Astrocyte (in vitro differentiated cells and primary cell): ENCODE measurements around the gene DYNLL1. TPM values are rescaled to one million over a fixed set of nuclear protein-coding genes. Genes with fewer than 3 reads are reported as not detected.
A peak's percentile ranks its signal among the peaks of the same experiment; 100 is the strongest.

Experiments used
- DNase-seq: peaks from one replicate; pipeline ENCODE4 v3.0.0-alpha.2; 2010; ENCODE audit warnings: low read depth
- FAIRE-seq: peaks from 2 replicates; lab custom pipeline; 2011; peaks lifted over from hg19 to GRCh38; lab: Jason Lieb, UNC
- H2AFZ ChIP-seq: 2 replicates; pipeline ENCODE4 v1.6.0; 2012; ENCODE audit warnings: low read depth, low read length, inconsistent platforms
- H3K27ac ChIP-seq: 2 replicates; pipeline ENCODE4 v1.5.1; 2011; ENCODE audit warnings: low read depth, low read length, inconsistent platforms
- H3K27me3 ChIP-seq: 2 replicates; pipeline ENCODE4 v1.6.0; 2011; ENCODE audit warnings: low read length, inconsistent platforms; ENCODE audit not compliant: insufficient read depth
- H3K36me3 ChIP-seq: 2 replicates; pipeline ENCODE4 v1.5.1; 2011; ENCODE audit warnings: low read length, inconsistent platforms; ENCODE audit not compliant: insufficient read depth
- H3K4me1 ChIP-seq: 2 replicates; pipeline ENCODE4 v1.5.1; 2011; ENCODE audit warnings: low read length, inconsistent platforms; ENCODE audit not compliant: insufficient read depth
- H3K4me2 ChIP-seq: 2 replicates; pipeline ENCODE4 v1.6.0; 2012; ENCODE audit warnings: low read length, inconsistent platforms
- H3K4me3 ChIP-seq: 2 replicates; pipeline ENCODE4 v1.5.1; 2011; ENCODE audit warnings: low read depth, mild to moderate bottlenecking, low read length, inconsistent platforms; ENCODE audit not compliant: insufficient read depth
- H3K79me2 ChIP-seq: 2 replicates; pipeline ENCODE4 v1.6.0; 2012; ENCODE audit warnings: mild to moderate bottlenecking, low read length, inconsistent platforms; ENCODE audit not compliant: insufficient read depth
- H3K9ac ChIP-seq: 2 replicates; pipeline ENCODE4 v1.6.0; 2012; ENCODE audit warnings: mild to moderate bottlenecking, low read length, inconsistent platforms
- H3K9me3 ChIP-seq: 2 replicates; pipeline ENCODE4 v1.5.1; 2012; ENCODE audit warnings: low read depth, mild to moderate bottlenecking, low read length, inconsistent platforms; ENCODE audit not compliant: insufficient read depth
- H4K20me1 ChIP-seq: 2 replicates; pipeline ENCODE4 v1.6.0; 2012; ENCODE audit warnings: low read length, inconsistent platforms; ENCODE audit not compliant: insufficient read depth
- H3K27ac Mint-ChIP-seq: one replicate; pipeline ENCODE4 v1.8.0; 2021; ENCODE audit warnings: mild to moderate bottlenecking, mixed read lengths; ENCODE audit not compliant: unreplicated experiment
- H3K27me3 Mint-ChIP-seq: one replicate; pipeline ENCODE4 v1.8.0; 2021; ENCODE audit warnings: low read depth, mixed read lengths; ENCODE audit not compliant: unreplicated experiment
- H3K36me3 Mint-ChIP-seq: one replicate; pipeline ENCODE4 v1.8.0; 2021; ENCODE audit warnings: low read depth, mixed read lengths; ENCODE audit not compliant: unreplicated experiment
- H3K4me1 Mint-ChIP-seq: one replicate; pipeline ENCODE4 v1.8.0; 2021; ENCODE audit warnings: low read depth, mixed read lengths; ENCODE audit not compliant: unreplicated experiment
- H3K4me3 Mint-ChIP-seq: one replicate; pipeline ENCODE4 v1.8.0; 2021; ENCODE audit warnings: mild to moderate bottlenecking, moderate library complexity, mixed read lengths; ENCODE audit not compliant: unreplicated experiment
- H3K9me3 Mint-ChIP-seq: one replicate; pipeline ENCODE4 v1.8.0; 2021; ENCODE audit warnings: mild to moderate bottlenecking, mixed read lengths; ENCODE audit not compliant: unreplicated experiment
- EZH2 ChIP-seq: IDR thresholded peaks from 2 replicates; pipeline ENCODE4 v1.6.1; 2012; ENCODE audit warnings: mild to moderate bottlenecking, low read length, inconsistent platforms; ENCODE audit not compliant: insufficient read depth
- total RNA-seq: library from RNA; stranded (reverse); gene quantifications from 2 replicates; pipeline ENCODE4 v1.2.1, GENCODE V29; 2021
- TF ChIP-seq, protein P1 (sequence below): IDR thresholded peaks from 2 replicates; pipeline ENCODE4 v1.5.1; 2011; ENCODE audit warnings: low read depth, mild to moderate bottlenecking, inconsistent platforms, low read length, moderate library complexity; ENCODE audit not compliant: insufficient read depth

The DYNLL1 gene
- total RNA-seq, 1 donor from 2014 or later, result 500 TPM

DNA sequence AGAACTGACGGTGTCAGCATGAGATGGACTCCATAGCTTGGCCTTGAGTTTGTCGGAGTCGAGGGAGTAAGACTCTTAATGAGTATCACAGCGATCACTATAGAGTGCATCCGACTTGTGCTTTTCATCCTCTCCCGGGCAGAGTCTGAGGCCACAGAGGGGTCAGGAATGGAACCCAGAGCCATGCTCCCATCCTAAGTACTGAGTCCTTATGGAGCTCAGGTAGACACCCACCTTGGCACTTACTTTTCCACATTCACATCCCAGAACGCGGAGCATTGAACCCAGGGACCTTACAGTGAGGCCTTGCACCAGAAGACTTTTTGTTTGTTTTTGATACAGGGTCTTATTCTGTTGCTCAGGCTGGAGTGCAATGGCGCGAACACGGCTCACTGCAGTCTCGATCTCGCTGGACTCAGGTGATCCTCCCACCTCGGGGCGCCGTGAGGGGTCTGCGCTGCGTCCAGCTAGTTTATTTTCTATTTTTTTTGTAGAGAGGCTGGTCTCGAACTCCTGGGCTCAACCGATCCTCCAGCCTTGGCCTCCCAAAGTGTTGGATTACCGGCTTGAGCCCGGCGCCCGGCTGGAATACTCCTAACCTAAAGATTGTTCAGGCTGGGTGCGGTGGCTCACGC lies 25.6 kb upstream of the DYNLL1 start:
- H4K20me1 ChIP-seq, result peaks cover 47% of the 10 kb centered on the region
- H3K36me3 Mint-ChIP-seq, result peaks cover 5% of the 10 kb centered on the region
- no peaks in the 10 kb centered on the region for H3K9me3 Mint-ChIP-seq
- DNase-seq, result no peak
- H2AFZ ChIP-seq, result peak overlapping the region; percentile 94
- H3K36me3 ChIP-seq, result peaks cover 7% of the 10 kb centered on the region
- H3K4me3 ChIP-seq, result peak overlapping the region; percentile 81
- H3K27ac Mint-ChIP-seq, result peak overlapping the region; percentile 9
- FAIRE-seq, result no peak
- H3K9ac ChIP-seq, result peak overlapping the region; percentile 90
- H3K79me2 ChIP-seq, result peaks cover 67% of the 10 kb centered on the region
- no peaks in the 10 kb centered on the region for H3K9me3 ChIP-seq
- TF ChIP-seq, protein P1, sequence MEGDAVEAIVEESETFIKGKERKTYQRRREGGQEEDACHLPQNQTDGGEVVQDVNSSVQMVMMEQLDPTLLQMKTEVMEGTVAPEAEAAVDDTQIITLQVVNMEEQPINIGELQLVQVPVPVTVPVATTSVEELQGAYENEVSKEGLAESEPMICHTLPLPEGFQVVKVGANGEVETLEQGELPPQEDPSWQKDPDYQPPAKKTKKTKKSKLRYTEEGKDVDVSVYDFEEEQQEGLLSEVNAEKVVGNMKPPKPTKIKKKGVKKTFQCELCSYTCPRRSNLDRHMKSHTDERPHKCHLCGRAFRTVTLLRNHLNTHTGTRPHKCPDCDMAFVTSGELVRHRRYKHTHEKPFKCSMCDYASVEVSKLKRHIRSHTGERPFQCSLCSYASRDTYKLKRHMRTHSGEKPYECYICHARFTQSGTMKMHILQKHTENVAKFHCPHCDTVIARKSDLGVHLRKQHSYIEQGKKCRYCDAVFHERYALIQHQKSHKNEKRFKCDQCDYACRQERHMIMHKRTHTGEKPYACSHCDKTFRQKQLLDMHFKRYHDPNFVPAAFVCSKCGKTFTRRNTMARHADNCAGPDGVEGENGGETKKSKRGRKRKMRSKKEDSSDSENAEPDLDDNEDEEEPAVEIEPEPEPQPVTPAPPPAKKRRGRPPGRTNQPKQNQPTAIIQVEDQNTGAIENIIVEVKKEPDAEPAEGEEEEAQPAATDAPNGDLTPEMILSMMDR, result no peak
- TF ChIP-seq EZH2, result no peak
- H3K4me2 ChIP-seq, result peak overlapping the region; percentile 86
- H3K27me3 ChIP-seq, result no peaks in the 10 kb centered on the region
- peaks cover 37% of the 10 kb centered on the region for H3K4me1 Mint-ChIP-seq
- H3K27me3 Mint-ChIP-seq, result no peaks in the 10 kb centered on the region
- peaks cover 17% of the 10 kb centered on the region for H3K4me1 ChIP-seq
- peak overlapping the region; percentile 83 for H3K27ac ChIP-seq
- H3K4me3 Mint-ChIP-seq, result peak overlapping the region; percentile 96

DNA sequence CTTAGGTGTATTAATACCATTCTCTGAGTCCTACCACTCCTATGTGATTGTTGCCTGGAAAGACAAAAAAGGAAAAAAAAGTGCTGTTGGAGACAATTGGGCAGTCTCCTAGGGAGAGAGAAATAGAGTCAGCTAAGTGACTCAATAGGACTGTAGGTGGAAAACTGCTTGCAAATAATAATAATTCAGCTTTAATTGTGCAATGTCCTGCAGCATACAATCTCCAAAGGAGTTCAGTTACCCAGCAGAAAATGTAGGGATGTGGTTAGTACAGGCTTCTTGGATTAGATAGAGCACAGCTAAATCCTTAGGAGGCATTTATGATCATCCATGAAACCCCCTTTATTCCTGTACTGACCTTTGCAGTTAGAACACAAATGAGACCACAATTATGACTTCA lies 23.4 kb upstream of the DYNLL1 start:
- no peak overlapping the region for H3K4me3 ChIP-seq
- FAIRE-seq (no peak), DNase-seq (no peak)
- no peaks in the 10 kb centered on the region for H3K36me3 ChIP-seq
- Mint-ChIP-seq H3K27ac (no peak overlapping the region), H3K4me1 (peaks cover 36% of the 10 kb centered on the region), H3K9me3 (no peaks in the 10 kb centered on the region), H3K4me3 (no peak overlapping the region), H3K36me3 (peaks cover under 1% of the 10 kb centered on the region), H3K27me3 (no peaks in the 10 kb centered on the region)
- H3K4me2 ChIP-seq, result no peak overlapping the region
- H3K9ac ChIP-seq, result no peak overlapping the region
- H2AFZ ChIP-seq, result no peak overlapping the region
- no peaks in the 10 kb centered on the region for H3K9me3 ChIP-seq
- peaks cover 25% of the 10 kb centered on the region for H4K20me1 ChIP-seq
- no peaks in the 10 kb centered on the region for H3K27me3 ChIP-seq
- peaks cover 46% of the 10 kb centered on the region for H3K79me2 ChIP-seq
- peaks cover 13% of the 10 kb centered on the region for H3K4me1 ChIP-seq
- TF ChIP-seq, protein P1, result no peak
- TF ChIP-seq EZH2, result no peak
- no peak overlapping the region for H3K27ac ChIP-seq
